Erythroblast (primary cell): ENCODE measurements around the gene CCDC116.

Experiments used
- GATA1 ChIP-seq: IDR thresholded peaks from 2 replicates; pipeline ENCODE4 v1.6.1; 2011; ENCODE audit warnings: low read depth, mild to moderate bottlenecking, control low read depth, low read length, moderate library complexity
- POLR2A ChIP-seq: IDR thresholded peaks from 2 replicates; pipeline ENCODE4 v1.6.1; 2011; ENCODE audit warnings: mild to moderate bottlenecking, low read length

- TF ChIP-seq POLR2A (no peak), GATA1 (no peak)
These were observed 20.3 kb downstream of the CCDC116 start for GRCh38 chr22:21652547-21653545.
